GM12801 (cell line): ENCODE data around the gene FAM174C.

Experiments
- TF ChIP-seq, protein P1 (sequence below): IDR thresholded peaks from one replicate; pipeline ENCODE4 v1.5.1; 2011; ENCODE audit warnings: control low read depth; ENCODE audit not compliant: insufficient read length; ENCODE audit errors: extremely low read depth

FAM174C gene

DNA sequence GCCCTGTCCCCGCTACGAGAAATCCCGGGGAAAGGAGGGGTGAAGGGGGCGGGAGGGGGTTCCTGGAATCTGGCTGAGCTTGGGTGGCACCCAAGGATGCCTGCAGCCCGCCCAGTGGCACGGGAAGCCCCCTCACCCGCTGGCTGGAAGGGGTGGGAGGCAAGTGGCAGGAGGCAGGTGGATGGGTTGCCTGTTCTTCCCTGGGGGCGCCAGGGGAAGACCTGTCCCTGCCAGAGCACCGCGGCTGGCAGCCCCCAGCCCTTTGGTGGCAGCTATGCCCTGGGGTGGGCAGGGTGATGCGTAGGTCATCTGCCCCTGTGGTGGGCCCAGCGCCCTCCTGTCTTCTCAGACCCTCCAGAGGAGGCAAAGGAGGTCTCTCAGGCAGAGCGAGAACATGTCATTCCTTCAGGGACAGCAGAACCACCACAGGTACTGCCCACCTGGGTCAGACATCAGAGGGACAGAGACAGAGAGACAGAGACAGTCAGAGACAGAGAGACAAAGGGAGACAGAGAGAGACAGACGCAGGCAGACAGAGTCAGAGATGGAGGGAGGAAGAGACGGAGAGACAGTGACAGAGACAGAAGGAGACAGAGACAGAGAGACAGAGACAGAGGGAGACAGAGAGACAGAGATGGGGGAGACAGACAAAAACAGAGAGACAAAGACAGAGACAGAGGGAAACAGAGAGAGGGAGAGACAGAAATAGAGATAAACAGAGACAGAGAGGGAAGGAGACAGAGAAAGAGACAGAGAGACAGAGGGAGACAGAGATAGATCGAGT, 47.1 kb downstream of the FAM174C start:
- TF ChIP-seq, protein P1, sequence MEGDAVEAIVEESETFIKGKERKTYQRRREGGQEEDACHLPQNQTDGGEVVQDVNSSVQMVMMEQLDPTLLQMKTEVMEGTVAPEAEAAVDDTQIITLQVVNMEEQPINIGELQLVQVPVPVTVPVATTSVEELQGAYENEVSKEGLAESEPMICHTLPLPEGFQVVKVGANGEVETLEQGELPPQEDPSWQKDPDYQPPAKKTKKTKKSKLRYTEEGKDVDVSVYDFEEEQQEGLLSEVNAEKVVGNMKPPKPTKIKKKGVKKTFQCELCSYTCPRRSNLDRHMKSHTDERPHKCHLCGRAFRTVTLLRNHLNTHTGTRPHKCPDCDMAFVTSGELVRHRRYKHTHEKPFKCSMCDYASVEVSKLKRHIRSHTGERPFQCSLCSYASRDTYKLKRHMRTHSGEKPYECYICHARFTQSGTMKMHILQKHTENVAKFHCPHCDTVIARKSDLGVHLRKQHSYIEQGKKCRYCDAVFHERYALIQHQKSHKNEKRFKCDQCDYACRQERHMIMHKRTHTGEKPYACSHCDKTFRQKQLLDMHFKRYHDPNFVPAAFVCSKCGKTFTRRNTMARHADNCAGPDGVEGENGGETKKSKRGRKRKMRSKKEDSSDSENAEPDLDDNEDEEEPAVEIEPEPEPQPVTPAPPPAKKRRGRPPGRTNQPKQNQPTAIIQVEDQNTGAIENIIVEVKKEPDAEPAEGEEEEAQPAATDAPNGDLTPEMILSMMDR = no peak

GRCh38 chr19:1324249-1324805, 49.0 kb downstream of the FAM174C start:
- TF ChIP-seq, protein P1 = no peak

- TF ChIP-seq, protein P1 = no peak
These were observed 49.7 kb downstream of the FAM174C start for GRCh38 chr19:1324806-1325567.

DNA sequence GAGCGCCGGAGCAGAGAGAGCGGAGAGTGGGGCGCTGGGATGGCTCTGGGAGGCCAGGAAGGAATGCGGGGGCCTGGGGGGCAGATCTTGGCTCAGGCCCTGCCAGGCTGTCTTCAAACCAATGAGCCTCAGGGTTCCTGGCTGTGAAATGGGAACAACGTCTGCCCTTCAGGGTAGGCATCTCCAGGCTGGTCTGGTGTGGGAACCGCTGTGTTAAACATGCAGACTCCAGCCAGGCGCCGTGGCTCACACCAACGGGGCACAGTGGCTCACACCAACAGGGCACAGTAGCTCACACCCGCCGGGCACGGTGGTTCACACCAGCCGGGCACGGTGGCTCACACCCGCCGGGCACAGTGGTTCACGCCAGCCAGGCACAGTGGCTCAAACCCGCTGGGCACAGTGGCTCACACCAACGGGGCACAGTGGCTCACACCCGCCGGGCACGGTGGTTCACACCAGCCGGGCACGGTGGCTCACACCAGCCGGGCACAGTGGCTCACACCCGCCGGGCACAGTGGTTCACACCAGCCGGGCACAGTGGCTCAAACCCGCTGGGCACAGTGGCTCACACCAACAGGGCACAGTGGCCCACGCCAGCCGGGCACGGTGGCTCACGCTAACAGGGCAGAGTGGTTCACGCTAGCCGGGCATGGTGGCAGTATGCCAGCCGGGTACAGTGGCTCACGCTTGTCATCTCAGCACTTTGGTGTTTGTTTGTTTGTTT, 50.4 kb downstream of the FAM174C start:
- TF ChIP-seq, protein P1 = no peak

DNA sequence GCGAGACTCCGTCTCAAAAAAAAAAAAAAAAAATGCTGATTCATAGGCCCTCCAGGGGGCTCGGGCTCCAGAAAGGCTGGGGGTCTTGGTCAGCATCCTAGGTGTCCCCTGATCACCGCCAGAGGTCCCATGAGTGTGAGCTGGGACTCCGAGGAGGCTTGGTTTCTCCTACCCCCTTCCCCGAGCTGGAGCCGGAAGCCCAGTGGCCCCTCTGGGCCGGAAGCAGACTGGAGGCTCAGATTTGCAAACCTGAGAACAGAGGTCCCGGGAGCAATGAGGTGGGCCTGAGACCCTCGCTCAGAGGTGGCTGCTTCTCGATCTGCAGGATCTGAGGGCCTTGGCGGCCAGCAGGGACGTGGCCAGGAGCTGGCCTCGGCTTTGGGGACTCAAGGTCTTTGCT, 51.8 kb downstream of the FAM174C start:
- TF ChIP-seq, protein P1 = no peak
